ENCODE results near the gene AURKA.

Gene AURKA

GRCh38 chr20:56378386-56378785, 13.6 kb downstream of the AURKA start:
- ChIA-PET CTCF (no interaction called here), POLR2A (ENCODE audit: low non-redundant PET) (no interaction called here)
- no peak for TF ChIP-seq CTCF (conservative IDR thresholded peaks at IDR 0.05; ENCODE audit: low read depth)
- DNase-seq (ENCODE audit: low spot score) = no peak
- H3K27ac ChIP-seq = no peak overlapping the region

- ChIA-PET POLR2A (ENCODE audit: low non-redundant PET) (no interaction called here), CTCF (no interaction called here)
- no peak for DNase-seq (ENCODE audit: low spot score)
- TF ChIP-seq CTCF (conservative IDR thresholded peaks at IDR 0.05; ENCODE audit: low read depth) = no peak
- H3K27ac ChIP-seq = peak overlapping the region; percentile 55
Measured at GRCh38 chr20:56376331-56376730, 15.7 kb downstream of the AURKA start.

- CTCF ChIA-PET = interaction anchor here (0.6 to 0.7 kb wide), 2 partner anchors 59 to 597 kb away, joined by 4 to 5 read pairs; no protein-coding TSS in a partner anchor
- POLR2A ChIA-PET (ENCODE audit: low non-redundant PET) = interaction anchor here (0.6 kb wide), 1 partner anchor 18 kb away, joined by 3 read pairs; the partner anchor contains the start of genes AURKA and CSTF1
- DNase-seq (ENCODE audit: low spot score) = peak; percentile 95
- H3K27ac ChIP-seq = peak overlapping the region; percentile 60
- TF ChIP-seq CTCF (conservative IDR thresholded peaks at IDR 0.05; ENCODE audit: low read depth) = no peak
Measured at GRCh38 chr20:56373942-56374341, 18.1 kb downstream of the AURKA start.

- ChIA-PET POLR2A (ENCODE audit: low non-redundant PET) (interaction anchor here (0.6 kb wide), 1 partner anchor 22 kb away, joined by 3 read pairs; no protein-coding TSS in a partner anchor), CTCF (interaction anchor here (0.7 kb wide), 1 partner anchor 1207 kb away, joined by 3 read pairs; no protein-coding TSS in a partner anchor)
- no peak for DNase-seq (ENCODE audit: low spot score)
- no peak overlapping the region for H3K27ac ChIP-seq
- TF ChIP-seq CTCF (conservative IDR thresholded peaks at IDR 0.05; ENCODE audit: low read depth) = no peak
Measured at GRCh38 chr20:56372850-56373249, 19.2 kb downstream of the AURKA start.

GRCh38 chr20:56371977-56372376, 20.0 kb downstream of the AURKA start:
- no peak for DNase-seq (ENCODE audit: low spot score)
- ChIA-PET CTCF (interaction anchor here (0.7 kb wide), 1 partner anchor 1208 kb away, joined by 3 read pairs; no protein-coding TSS in a partner anchor), POLR2A (ENCODE audit: low non-redundant PET) (no interaction called here)
- no peak overlapping the region; the same call in 1 of the 2 replicates for H3K27ac ChIP-seq
- TF ChIP-seq CTCF (conservative IDR thresholded peaks at IDR 0.05; ENCODE audit: low read depth) = no peak

- ChIA-PET CTCF (interaction anchor here (0.6 kb wide), 1 partner anchor 234 kb away, joined by 4 read pairs; no protein-coding TSS in a partner anchor), POLR2A (ENCODE audit: low non-redundant PET) (no interaction called here)
- TF ChIP-seq CTCF (conservative IDR thresholded peaks at IDR 0.05; ENCODE audit: low read depth) = no peak
- H3K27ac ChIP-seq = no peak overlapping the region
- no peak for DNase-seq (ENCODE audit: low spot score)
Measured at GRCh38 chr20:56369179-56369578, 22.8 kb downstream of the AURKA start.

Measured in RWPE1 (cell line).